HS-5 (cell line): ENCODE data around the gene GTPBP1.

ENCODE experiments used
- DNase-seq: peaks from one replicate; pipeline ENCODE4 v3.0.0-alpha.2; 2012; ENCODE audit warnings: low read depth

The GTPBP1 gene

DNA sequence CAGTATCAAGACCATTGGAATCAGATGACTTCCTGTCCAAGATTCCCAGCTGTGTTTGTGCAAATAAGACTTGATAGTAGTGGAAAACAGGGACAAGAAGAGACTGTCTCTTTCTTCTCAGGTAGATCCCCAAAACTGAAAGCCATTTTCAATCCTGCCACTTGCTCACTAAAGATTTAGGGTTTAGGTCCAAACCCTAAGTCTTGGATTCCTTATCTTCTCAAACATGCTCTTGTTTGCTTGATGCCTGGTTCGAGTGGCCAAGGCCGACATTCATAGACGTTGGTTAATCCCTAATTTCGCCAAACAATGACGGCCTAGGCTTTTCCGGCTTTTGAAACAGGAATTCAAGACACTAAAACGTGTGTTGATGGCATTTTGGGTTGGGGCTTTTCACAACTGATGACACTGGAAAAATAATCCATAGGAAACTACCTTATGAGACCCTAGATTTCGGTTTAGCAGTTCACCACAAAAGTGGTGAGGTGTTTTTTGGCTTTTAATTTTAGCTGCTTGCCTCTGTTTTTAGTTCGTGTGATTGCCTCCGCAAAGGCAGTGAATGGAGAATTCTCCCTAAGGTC, 1.0 kb upstream of the GTPBP1 start:
- DNase-seq: no peak

- no peak for DNase-seq
Observed at GRCh38 chr22:38706101-38706900, 557 bp downstream of the GTPBP1 start.

GRCh38 chr22:38706901-38707195, 1.1 kb downstream of the GTPBP1 start:
- DNase-seq: no peak

DNA sequence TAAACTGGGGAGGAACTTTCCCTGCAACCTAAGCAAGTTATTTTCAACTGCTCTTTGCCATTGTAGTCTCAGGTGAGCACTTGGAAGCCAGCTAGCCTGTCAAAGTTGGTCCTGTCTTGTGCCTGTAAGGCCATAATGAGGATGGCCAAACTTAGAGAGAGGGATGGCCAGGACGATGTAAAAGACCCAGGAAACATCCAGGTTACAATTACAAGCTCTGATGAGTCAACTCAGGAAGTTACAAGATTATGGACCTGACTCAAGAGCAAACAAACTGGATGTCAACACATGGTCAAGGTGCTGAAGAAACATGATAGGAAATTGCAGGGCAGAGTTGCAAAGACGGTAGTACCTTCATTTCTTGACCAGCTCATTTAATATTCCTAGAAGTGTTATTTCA, 1.6 kb downstream of the GTPBP1 start:
- no peak for DNase-seq

- DNase-seq: no peak
Observed at GRCh38 chr22:38707984-38708383, 2.2 kb downstream of the GTPBP1 start.

- DNase-seq: no peak
Observed at GRCh38 chr22:38709306-38709705, 3.6 kb downstream of the GTPBP1 start.

GRCh38 chr22:38710351-38710750, 4.6 kb downstream of the GTPBP1 start:
- no peak for DNase-seq

DNA sequence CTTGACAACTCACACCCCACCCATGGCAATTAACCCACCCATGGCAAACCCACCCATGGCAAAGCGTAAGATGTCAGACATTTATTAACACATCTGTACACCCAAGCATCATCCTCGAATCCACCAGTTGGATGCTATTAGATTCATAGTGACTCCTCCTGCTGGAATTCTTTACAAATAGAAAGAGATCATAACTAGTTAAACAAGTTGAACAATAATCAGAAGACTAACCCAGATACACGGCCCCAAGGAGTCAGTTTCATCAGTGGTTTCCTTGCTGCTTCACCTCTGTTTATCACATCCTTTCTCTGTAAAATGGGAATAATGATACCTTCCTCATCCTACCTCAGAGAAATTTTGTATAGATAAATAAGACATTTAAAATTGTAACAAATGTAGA, 5.1 kb downstream of the GTPBP1 start:
- DNase-seq: no peak

DNA sequence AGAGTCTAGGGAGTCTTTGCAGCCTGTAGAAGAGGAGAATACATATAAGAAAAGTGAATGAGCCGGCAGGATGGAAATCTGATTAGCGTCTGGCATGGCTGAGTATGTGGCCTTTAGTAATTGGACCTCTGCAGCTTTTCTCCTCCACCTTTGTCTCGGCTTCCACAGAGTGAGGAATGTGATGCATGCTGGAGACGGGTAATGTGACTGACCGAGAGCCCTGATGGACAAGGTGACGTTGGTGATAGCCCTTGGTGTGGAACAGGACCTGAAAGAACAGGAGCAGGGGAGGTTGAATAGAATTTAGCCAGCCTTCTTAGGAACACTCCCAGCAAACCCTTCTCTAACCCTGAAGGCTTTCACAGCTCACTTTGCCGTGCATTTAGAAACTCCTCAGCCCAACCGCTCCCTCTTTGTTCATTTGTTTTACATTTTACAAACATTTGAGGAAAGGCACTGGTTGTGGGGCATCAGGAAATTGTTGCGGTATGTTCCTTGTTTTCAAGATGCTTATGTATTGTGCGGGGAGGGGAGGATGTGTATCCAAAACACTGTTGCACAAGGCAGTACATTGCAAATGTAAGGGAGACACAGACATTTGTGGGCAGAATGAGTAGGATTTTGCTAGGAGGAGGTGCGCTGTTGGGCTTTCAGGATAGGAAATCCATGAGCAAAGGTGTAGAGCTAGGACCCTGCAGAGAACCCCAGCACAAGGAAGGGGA, 6.9 kb downstream of the GTPBP1 start:
- no peak for DNase-seq

DNA sequence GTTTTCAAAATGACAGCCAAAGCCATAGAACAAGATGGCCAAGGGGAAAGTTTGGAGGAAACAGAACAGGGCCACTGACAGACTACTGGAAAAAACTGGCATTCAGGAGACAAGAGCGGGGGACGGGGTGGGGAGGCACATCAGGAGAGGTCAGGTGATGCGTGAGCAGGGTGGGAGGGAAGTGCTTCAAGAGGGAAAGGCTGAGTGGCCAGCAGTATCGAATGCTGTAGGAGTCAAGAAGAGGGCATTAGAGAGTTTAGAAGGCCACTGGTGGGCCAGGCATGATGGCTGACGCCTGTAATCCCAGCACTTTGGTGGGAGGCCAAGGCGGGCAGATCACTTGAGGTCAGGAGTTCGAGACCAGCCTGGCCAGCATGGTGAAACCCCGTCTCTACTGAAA, 8.2 kb downstream of the GTPBP1 start:
- DNase-seq: no peak

- no peak for DNase-seq
Observed at GRCh38 chr22:38715176-38715764, 9.5 kb downstream of the GTPBP1 start.

GRCh38 chr22:38715852-38716251, 10.1 kb downstream of the GTPBP1 start:
- no peak for DNase-seq

GRCh38 chr22:38716271-38716670, 10.5 kb downstream of the GTPBP1 start:
- no peak for DNase-seq

GRCh38 chr22:38716826-38717225, 11.1 kb downstream of the GTPBP1 start:
- DNase-seq: no peak

- no peak for DNase-seq
Observed at GRCh38 chr22:38717244-38717643, 11.5 kb downstream of the GTPBP1 start.

- peak; percentile 65 for DNase-seq
Observed at GRCh38 chr22:38718414-38718813, 12.7 kb downstream of the GTPBP1 start.

- DNase-seq: no peak
Observed at GRCh38 chr22:38719196-38719595, 13.5 kb downstream of the GTPBP1 start.

GRCh38 chr22:38720350-38720749, 14.6 kb downstream of the GTPBP1 start:
- no peak for DNase-seq

- DNase-seq: no peak
Observed at GRCh38 chr22:38721551-38721950, 15.8 kb downstream of the GTPBP1 start.

- DNase-seq: no peak
Observed at GRCh38 chr22:38724176-38724575, 18.4 kb downstream of the GTPBP1 start.

DNA sequence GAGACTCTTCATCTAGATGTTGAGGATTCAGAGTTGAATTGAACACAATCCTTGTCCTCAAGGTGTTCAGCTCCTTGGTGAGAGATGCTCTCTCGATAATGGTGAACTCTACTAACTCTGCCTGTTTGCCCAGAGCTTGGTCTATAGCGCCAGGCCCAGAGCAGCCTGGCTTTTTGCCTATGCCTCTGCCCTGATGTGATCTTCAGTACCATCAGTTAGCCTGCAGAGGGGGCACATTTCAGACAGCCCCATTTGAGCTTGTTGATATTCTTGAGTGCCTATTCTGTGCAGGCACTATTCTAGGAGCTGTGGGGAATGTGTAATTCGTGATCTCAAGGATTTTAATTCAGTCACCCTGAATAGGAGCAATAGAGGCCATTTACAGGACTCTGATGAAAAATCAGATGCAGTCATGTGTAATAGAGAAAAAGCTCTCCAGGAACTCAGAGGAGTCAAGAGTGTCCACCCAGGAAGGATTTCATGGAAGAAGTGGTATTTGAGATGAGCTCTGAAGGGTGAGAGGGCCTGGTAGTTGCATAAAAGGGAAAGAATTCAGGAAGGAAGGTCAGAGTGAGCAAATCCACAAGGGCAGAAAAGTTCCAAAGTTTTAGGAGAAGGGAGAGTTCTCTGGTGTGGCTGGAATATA, 19.3 kb downstream of the GTPBP1 start:
- no peak for DNase-seq

DNA sequence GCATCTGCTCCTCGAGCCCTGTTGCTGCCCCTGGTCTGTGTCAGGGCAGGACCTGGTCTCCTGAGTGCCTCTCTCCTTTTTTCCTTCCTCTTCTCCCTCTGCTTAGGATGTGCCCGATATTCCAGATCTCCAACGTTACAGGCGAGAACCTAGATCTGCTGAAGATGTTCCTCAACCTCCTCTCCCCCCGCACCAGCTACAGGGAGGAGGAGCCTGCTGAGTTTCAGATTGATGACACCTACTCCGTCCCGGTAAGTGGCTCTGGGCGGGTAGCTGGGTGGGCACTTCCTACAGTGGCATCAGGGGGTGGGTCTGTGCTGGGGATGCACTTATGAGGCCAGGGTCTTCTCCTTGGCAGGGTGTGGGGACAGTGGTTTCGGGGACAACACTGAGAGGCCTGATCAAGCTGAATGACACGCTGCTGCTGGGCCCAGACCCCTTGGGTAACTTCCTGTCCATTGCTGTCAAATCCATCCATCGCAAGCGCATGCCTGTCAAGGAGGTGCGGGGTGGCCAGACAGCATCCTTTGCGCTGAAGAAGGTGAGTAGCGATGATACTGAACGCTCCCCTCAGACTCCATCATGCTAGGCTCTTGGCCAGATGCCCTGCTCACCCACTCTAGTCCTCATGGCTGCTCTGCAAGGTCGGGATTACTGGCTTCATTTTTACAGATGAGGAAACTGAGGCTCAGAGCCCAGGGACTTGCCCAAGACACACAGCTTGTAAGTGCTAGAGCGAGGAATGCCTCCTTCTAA, 20.3 kb downstream of the GTPBP1 start:
- DNase-seq: no peak
